ENCODE data around the gene TPD52L1.

Gene TPD52L1

GRCh38 chr6:125301435-125302391 is 148.1 kb downstream of the TPD52L1 start, which contains the start of gene HDDC2:
HDDC2 (minus strand) TSS chr6:125301967; CDS start chr6:125301932, 35 bp downstream.
- no CpG with 5 or more reads among the region's 67 CpGs for WGBS (ENCODE audit: insufficient coverage, insufficient read length)
- no peak within 1 kb of the TSS for H3K27ac ChIP-seq (ENCODE audit: low read length)
- DNase-seq (ENCODE audit: low read depth, low spot score): no peak
- H3K4me1 ChIP-seq (ENCODE audit: control insufficient read depth, insufficient read depth, low read length): no peaks in the 10 kb centered on the region
- H3K36me3 ChIP-seq (ENCODE audit: control insufficient read depth, insufficient read depth, low read length): peaks cover 2% of the 10 kb centered on the region; the same call in 1 of the 2 replicates
- peak within 1 kb of the TSS; percentile 56; the same call in 1 of the 2 replicates for H3K4me3 ChIP-seq (ENCODE audit: low read length)
- H3K9me3 ChIP-seq (ENCODE audit: control insufficient read depth, insufficient read depth, low read length): no peaks in the 10 kb centered on the region
- H3K27me3 ChIP-seq (ENCODE audit: control insufficient read depth, insufficient read depth, low read length): no peaks in the 10 kb centered on the region

- H3K27ac ChIP-seq (ENCODE audit: low read length): no peak overlapping the region
- no peak overlapping the region for H3K4me3 ChIP-seq (ENCODE audit: low read length)
- DNase-seq (ENCODE audit: low read depth, low spot score): no peak
- H3K36me3 ChIP-seq (ENCODE audit: control insufficient read depth, insufficient read depth, low read length): no peaks in the 10 kb centered on the region
- no peaks in the 10 kb centered on the region for H3K4me1 ChIP-seq (ENCODE audit: control insufficient read depth, insufficient read depth, low read length)
- WGBS (ENCODE audit: insufficient coverage, insufficient read length): no CpG with 5 or more reads among the region's 4 CpGs
- no peaks in the 10 kb centered on the region for H3K9me3 ChIP-seq (ENCODE audit: control insufficient read depth, insufficient read depth, low read length)
- no peaks in the 10 kb centered on the region for H3K27me3 ChIP-seq (ENCODE audit: control insufficient read depth, insufficient read depth, low read length)
Measured at GRCh38 chr6:125302840-125303511, 149.4 kb downstream of the TPD52L1 start.

- no CpG with 5 or more reads among the region's 1 CpG for WGBS (ENCODE audit: insufficient coverage, insufficient read length)
- Histone ChIP-seq H3K27ac (ENCODE audit: low read length) (no peak overlapping the region), H3K36me3 (ENCODE audit: control insufficient read depth, insufficient read depth, low read length) (no peaks in the 10 kb centered on the region), H3K4me1 (ENCODE audit: control insufficient read depth, insufficient read depth, low read length) (no peaks in the 10 kb centered on the region), H3K4me3 (ENCODE audit: low read length) (no peak overlapping the region), H3K9me3 (ENCODE audit: control insufficient read depth, insufficient read depth, low read length) (no peaks in the 10 kb centered on the region), H3K27me3 (ENCODE audit: control insufficient read depth, insufficient read depth, low read length) (no peaks in the 10 kb centered on the region)
- no peak for DNase-seq (ENCODE audit: low read depth, low spot score)
Measured at GRCh38 chr6:125303512-125303854, 149.9 kb downstream of the TPD52L1 start.

DNA sequence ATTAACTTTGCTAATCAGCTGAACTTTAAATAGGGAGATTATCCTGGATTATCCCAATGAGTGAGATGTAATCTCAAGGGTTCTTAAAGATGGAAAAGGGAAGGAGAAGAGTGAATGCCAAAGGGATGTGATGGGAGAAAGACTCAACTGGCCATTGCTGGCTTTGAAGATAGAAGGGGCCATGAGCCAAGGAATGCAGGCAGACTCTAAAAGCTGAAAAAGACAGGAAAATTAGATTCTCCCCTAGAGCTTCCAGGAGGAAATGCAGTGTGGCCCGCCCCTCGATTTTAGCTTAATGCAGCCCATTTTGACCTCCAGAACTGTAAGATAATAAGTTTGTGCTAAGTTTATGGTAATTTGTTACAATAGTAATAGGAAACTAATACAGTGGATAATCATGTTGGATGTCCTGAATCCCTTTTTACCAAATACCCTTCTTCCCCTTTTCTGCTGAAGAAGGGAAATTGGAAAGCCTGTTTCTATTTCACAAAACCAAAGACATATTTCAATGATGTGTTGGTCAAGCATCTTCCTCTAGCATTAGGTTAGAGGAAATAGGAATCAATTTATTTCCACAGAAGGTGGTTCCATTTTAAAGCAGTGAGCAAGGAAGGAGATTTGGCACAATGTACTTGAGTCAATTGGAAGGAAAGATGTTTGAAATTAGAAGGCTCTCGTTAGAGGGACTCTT is 151.5 kb downstream of the TPD52L1 start:
- WGBS (ENCODE audit: insufficient coverage, insufficient read length): no CpG with 5 or more reads among the region's 3 CpGs
- H3K36me3 ChIP-seq (ENCODE audit: control insufficient read depth, insufficient read depth, low read length): no peaks in the 10 kb centered on the region
- no peak for DNase-seq (ENCODE audit: low read depth, low spot score)

DNA sequence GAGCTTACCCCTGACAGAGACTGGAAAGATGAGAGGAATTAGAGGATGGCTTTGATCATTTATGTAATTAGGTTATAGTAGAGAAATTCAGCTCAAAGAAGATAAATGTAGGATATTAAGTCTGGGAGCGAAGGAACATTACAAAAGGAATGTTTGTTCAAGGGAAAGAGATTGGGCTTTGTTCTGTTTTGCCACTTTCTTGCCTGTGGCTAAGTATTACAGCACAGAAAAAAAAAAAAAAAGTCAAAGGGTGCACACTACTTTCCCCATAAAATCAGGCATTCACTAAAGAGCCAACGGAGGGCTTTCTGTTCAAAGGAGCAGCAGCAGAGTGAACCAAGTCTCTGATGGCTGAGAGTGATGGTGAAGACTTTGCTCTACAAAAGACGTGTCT is 153.2 kb downstream of the TPD52L1 start:
- H3K4me1 ChIP-seq (ENCODE audit: control insufficient read depth, insufficient read depth, low read length): no peaks in the 10 kb centered on the region
- H3K9me3 ChIP-seq (ENCODE audit: control insufficient read depth, insufficient read depth, low read length): no peaks in the 10 kb centered on the region
- H3K36me3 ChIP-seq (ENCODE audit: control insufficient read depth, insufficient read depth, low read length): no peaks in the 10 kb centered on the region
- no peak overlapping the region for H3K27ac ChIP-seq (ENCODE audit: low read length)
- no peak for DNase-seq (ENCODE audit: low read depth, low spot score)
- H3K27me3 ChIP-seq (ENCODE audit: control insufficient read depth, insufficient read depth, low read length): no peaks in the 10 kb centered on the region
- no CpG with 5 or more reads among the region's 3 CpGs for WGBS (ENCODE audit: insufficient coverage, insufficient read length)
- H3K4me3 ChIP-seq (ENCODE audit: low read length): no peak overlapping the region

More for the DNA sequence above, 151.5 kb downstream of the TPD52L1 start:
- no peaks in the 10 kb centered on the region for H3K27me3 ChIP-seq (ENCODE audit: control insufficient read depth, insufficient read depth, low read length)
- no peak overlapping the region for H3K27ac ChIP-seq (ENCODE audit: low read length)
- H3K4me3 ChIP-seq (ENCODE audit: low read length): no peak overlapping the region
- H3K4me1 ChIP-seq (ENCODE audit: control insufficient read depth, insufficient read depth, low read length): no peaks in the 10 kb centered on the region
- no peaks in the 10 kb centered on the region for H3K9me3 ChIP-seq (ENCODE audit: control insufficient read depth, insufficient read depth, low read length)

DNA sequence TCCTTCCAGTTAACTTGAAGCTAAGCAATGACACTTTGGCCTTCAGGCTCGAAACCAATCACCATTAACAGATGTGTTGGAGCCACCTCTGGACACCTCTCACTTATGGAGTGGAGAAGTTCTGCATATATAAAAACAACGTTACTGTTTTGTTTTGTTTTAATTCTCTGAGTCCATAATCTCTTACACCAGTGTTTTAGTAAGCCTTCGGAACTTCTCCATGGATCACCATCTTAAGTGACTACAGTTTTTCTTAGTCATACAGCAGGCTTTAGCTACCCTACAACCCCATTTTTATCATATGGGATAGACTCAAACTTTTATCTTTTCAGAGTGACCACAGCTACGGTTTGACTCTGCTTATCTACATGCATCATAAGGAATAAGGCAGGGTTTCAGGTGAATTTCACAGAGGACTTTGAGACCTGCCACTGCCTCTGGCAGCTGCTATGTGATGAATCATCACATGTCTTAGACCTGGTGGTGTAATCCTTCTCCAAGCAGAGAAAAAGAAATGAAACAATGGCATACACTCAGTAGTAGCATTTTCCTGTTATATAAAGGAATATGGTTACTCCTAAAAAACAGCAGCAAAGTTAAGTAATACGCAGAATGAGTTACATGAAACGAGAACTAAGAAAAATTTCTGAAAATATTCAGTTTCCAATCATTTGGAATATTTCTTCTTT is 153.7 kb downstream of the TPD52L1 start:
- no peaks in the 10 kb centered on the region for H3K36me3 ChIP-seq (ENCODE audit: control insufficient read depth, insufficient read depth, low read length)
- DNase-seq (ENCODE audit: low read depth, low spot score): no peak
- WGBS (ENCODE audit: insufficient coverage, insufficient read length): no CpG with 5 or more reads among the region's 6 CpGs

DNA sequence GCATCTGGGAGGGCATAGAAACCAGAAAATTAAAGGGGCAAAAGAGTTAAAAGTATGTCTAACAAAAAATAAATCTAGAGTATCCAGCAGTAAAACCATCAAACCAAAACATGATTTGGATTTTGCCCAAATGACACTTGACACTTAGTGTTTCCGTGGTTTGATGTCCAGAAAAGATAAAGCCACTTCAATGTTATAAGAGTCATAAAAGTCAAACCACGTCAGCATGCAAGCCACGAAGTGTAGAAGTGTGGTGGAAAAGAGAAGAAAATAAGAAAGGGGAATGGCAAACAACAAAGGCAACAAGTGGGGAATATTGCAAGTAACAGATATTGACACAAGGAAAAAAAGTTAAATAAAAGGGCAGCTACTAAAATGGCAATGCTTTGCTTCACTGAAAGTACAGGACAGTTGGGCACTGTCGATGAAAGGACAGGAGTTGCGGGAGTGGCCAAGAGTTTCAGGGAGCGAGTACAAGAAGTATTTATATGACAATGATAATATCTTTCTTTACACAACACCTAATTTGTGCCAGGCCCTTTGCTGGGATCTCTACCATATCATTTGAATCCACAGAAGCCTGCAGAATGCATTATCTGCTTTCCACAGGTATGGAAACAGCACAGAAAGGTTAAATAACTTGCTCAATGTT is 154.5 kb downstream of the TPD52L1 start:
- DNase-seq (ENCODE audit: low read depth, low spot score): no peak
- H3K27ac ChIP-seq (ENCODE audit: low read length): no peak overlapping the region
- no peaks in the 10 kb centered on the region for H3K4me1 ChIP-seq (ENCODE audit: control insufficient read depth, insufficient read depth, low read length)
- WGBS (ENCODE audit: insufficient coverage, insufficient read length): no CpG with 5 or more reads among the region's 6 CpGs
- no peaks in the 10 kb centered on the region for H3K36me3 ChIP-seq (ENCODE audit: control insufficient read depth, insufficient read depth, low read length)
- no peaks in the 10 kb centered on the region for H3K9me3 ChIP-seq (ENCODE audit: control insufficient read depth, insufficient read depth, low read length)
- no peaks in the 10 kb centered on the region for H3K27me3 ChIP-seq (ENCODE audit: control insufficient read depth, insufficient read depth, low read length)
- no peak overlapping the region for H3K4me3 ChIP-seq (ENCODE audit: low read length)

More for the DNA sequence above, 153.7 kb downstream of the TPD52L1 start:
- Histone ChIP-seq H3K27ac (ENCODE audit: low read length) (no peak overlapping the region), H3K9me3 (ENCODE audit: control insufficient read depth, insufficient read depth, low read length) (no peaks in the 10 kb centered on the region), H3K4me3 (ENCODE audit: low read length) (no peak overlapping the region), H3K27me3 (ENCODE audit: control insufficient read depth, insufficient read depth, low read length) (no peaks in the 10 kb centered on the region), H3K4me1 (ENCODE audit: control insufficient read depth, insufficient read depth, low read length) (no peaks in the 10 kb centered on the region)

DNA sequence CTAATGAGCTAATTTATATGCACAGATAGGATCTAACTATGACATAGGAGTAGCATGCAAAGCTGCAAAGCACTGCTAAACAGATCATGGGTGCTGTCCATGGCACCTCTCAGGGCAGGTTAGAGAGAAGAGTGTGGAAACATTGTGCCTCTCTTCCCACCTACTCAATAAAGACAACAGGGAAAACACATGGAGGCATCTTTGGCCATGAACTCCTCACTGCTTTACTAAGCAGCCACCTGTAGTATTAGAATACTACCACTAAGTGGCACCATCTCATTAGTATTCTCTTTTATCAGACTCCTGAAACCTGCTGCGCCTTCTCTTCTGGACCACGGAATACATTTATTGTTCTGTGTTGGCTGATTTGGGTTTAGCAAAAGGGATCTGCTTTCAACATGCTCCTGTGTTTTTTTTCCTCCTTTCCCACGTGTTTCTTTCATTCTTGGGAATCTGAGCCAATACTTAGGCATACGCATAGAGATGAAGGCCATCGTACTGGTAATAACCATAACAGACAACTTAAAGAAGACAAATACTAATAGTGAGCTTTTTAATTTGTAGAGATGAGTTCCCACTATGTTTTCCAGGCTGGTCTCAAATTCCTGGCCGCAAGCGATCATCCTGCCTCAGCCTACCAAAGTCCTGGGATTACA is 157.5 kb downstream of the TPD52L1 start:
- no peaks in the 10 kb centered on the region for H3K9me3 ChIP-seq (ENCODE audit: control insufficient read depth, insufficient read depth, low read length)
- H3K4me3 ChIP-seq (ENCODE audit: low read length): no peak overlapping the region
- no CpG with 5 or more reads among the region's 7 CpGs for WGBS (ENCODE audit: insufficient coverage, insufficient read length)
- H3K4me1 ChIP-seq (ENCODE audit: control insufficient read depth, insufficient read depth, low read length): no peaks in the 10 kb centered on the region
- H3K36me3 ChIP-seq (ENCODE audit: control insufficient read depth, insufficient read depth, low read length): no peaks in the 10 kb centered on the region
- no peak overlapping the region for H3K27ac ChIP-seq (ENCODE audit: low read length)
- no peaks in the 10 kb centered on the region for H3K27me3 ChIP-seq (ENCODE audit: control insufficient read depth, insufficient read depth, low read length)
- DNase-seq (ENCODE audit: low read depth, low spot score): peak; percentile 41

DNA sequence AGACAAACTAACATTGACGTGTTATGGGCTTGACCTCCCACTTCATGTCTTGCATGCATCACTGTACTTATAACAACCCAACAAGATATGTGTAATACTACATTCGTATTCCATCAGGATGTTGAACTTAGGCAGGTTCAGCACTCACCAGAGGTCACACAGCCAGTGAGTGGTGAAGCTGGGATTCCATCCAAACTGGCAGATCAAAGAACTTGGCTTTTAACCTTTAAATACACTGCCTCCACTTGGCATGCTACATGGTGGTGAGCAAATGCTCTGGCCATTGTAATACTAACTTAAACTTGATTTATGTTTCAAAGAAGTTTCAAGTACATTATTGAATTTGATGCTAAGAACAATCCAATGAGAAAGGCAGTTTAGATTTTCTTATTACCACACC is 158.9 kb downstream of the TPD52L1 start:
- no CpG with 5 or more reads among the region's 2 CpGs for WGBS (ENCODE audit: insufficient coverage, insufficient read length)
- Histone ChIP-seq H3K27ac (ENCODE audit: low read length) (no peak overlapping the region), H3K4me3 (ENCODE audit: low read length) (no peak overlapping the region), H3K9me3 (ENCODE audit: control insufficient read depth, insufficient read depth, low read length) (no peaks in the 10 kb centered on the region), H3K36me3 (ENCODE audit: control insufficient read depth, insufficient read depth, low read length) (no peaks in the 10 kb centered on the region), H3K4me1 (ENCODE audit: control insufficient read depth, insufficient read depth, low read length) (no peaks in the 10 kb centered on the region), H3K27me3 (ENCODE audit: control insufficient read depth, insufficient read depth, low read length) (no peaks in the 10 kb centered on the region)
- no peak for DNase-seq (ENCODE audit: low read depth, low spot score)
